HEK293 (cell line): ENCODE data around the gene NRG2.

Experiments
- ATF2 ChIP-seq: fragments of 450-650 bp; formaldehyde crosslinking; IDR thresholded peaks from 2 replicates; pipeline ENCODE4 v1.5.1; 2016; ENCODE audit warnings: missing biosample characterization, missing genetic modification characterization, low read depth
- CTCF ChIP-seq: fragments of 450-650 bp; formaldehyde crosslinking; IDR thresholded peaks from 2 replicates; pipeline ENCODE4 v1.5.1; 2016; ENCODE audit warnings: missing biosample characterization, missing genetic modification characterization
- ZBTB26 ChIP-seq: fragments of 450-650 bp; formaldehyde crosslinking; optimal IDR thresholded peaks from 2 replicates; pipeline ENCODE3; 2016; ENCODE audit warnings: missing biosample characterization, mild to moderate bottlenecking, missing genetic modification characterization
- ZEB2 ChIP-seq: fragments of 450-650 bp; formaldehyde crosslinking; IDR thresholded peaks from 2 replicates; pipeline ENCODE4 v1.5.1; 2016; ENCODE audit warnings: missing biosample characterization, missing genetic modification characterization
- ZNF174 ChIP-seq: fragments of 450-650 bp; formaldehyde crosslinking; IDR thresholded peaks from 2 replicates; pipeline ENCODE4 v1.5.0; 2017; ENCODE audit warnings: missing biosample characterization, mild to moderate bottlenecking, missing genetic modification characterization
- ZNF184 ChIP-seq: fragments of 450-650 bp; IDR thresholded peaks from 2 replicates; pipeline ENCODE4 v1.5.1; 2018; ENCODE audit warnings: missing biosample characterization, mild to moderate bottlenecking, missing genetic modification characterization
- ZNF239 ChIP-seq: fragments of 450-650 bp; formaldehyde crosslinking; IDR thresholded peaks from 2 replicates; pipeline ENCODE4 v1.5.1; 2016; ENCODE audit warnings: missing biosample characterization, missing genetic modification characterization
- ZNF302 ChIP-seq: fragments of 450-650 bp; formaldehyde crosslinking; IDR thresholded peaks from 2 replicates; pipeline ENCODE4 v1.5.1; 2016; ENCODE audit warnings: missing biosample characterization, missing genetic modification characterization, low read depth
- ZNF488 ChIP-seq: fragments of 450-650 bp; formaldehyde crosslinking; IDR thresholded peaks from 2 replicates; pipeline ENCODE4 v1.5.1; 2016; ENCODE audit warnings: missing biosample characterization, missing genetic modification characterization
- ZSCAN16 ChIP-seq: fragments of 450-650 bp; formaldehyde crosslinking; IDR thresholded peaks from 2 replicates; pipeline ENCODE4 v1.5.1; 2016; ENCODE audit warnings: missing biosample characterization, missing genetic modification characterization

- TF ChIP-seq CTCF (tag by site-specific recombination), result no peak
- TF ChIP-seq ZNF184 (tag by site-specific recombination), result no peak
- TF ChIP-seq ATF2 (tag by site-specific recombination), result no peak
- no peak for TF ChIP-seq ZBTB26 (tag by site-specific recombination)
- no peak for TF ChIP-seq ZSCAN16 (tag by site-specific recombination)
- TF ChIP-seq ZNF174 (tag by site-specific recombination), result no peak
- TF ChIP-seq ZNF488 (tag by site-specific recombination), result no peak
- TF ChIP-seq ZNF239, result no peak
- TF ChIP-seq ZNF302 (tag by site-specific recombination), result no peak
- TF ChIP-seq ZEB2 (tag by site-specific recombination), result no peak
Measured at GRCh38 chr5:139975942-139976341, 67.2 kb downstream of the NRG2 start.
